Suprapubic skin (tissue), 4 donors: ENCODE results near the gene ATXN7L2. TPM values are rescaled to one million over a fixed set of nuclear protein-coding genes. Genes with fewer than 3 reads are reported as not detected.

Experiments
- DNase-seq, 2 donors: peaks; one replicate each; pipeline ENCODE4 v3.0.0-alpha.2; 2019; ENCODE audit warnings: low spot score in 2 of 2
- H3K27ac ChIP-seq: fragments of 200-600 bp; sonication (generic); one replicate; pipeline ENCODE4 v1.5.1; 2019
- H3K27me3 ChIP-seq: fragments of 200-600 bp; sonication (generic); one replicate; pipeline ENCODE4 v1.5.1; 2019
- H3K36me3 ChIP-seq: fragments of 200-600 bp; sonication (generic); one replicate; pipeline ENCODE4 v1.5.1; 2019
- H3K4me1 ChIP-seq: fragments of 200-600 bp; sonication (generic); one replicate; pipeline ENCODE4 v1.5.1; 2019
- H3K4me3 ChIP-seq: fragments of 200-600 bp; sonication (generic); one replicate; pipeline ENCODE4 v1.5.1; 2019; ENCODE audit warnings: mild to moderate bottlenecking
- H3K9me3 ChIP-seq: fragments of 200-600 bp; sonication (generic); one replicate; pipeline ENCODE4 v1.5.1; 2019
- EP300 ChIP-seq: sonication (generic); formaldehyde crosslinking; IDR thresholded peaks from one replicate; pipeline ENCODE4 v1.6.1; 2017; ENCODE audit warnings: antibody characterized with exemption
- POLR2A ChIP-seq, 2 donors: fragments of 450-650 bp; IDR thresholded peaks; one replicate each; pipeline ENCODE4 v1.6.1; 2017; ENCODE audit warnings: antibody characterized with exemption in 2 of 2, mild to moderate bottlenecking in 2 of 2, moderate library complexity in 2 of 2
- POLR2AphosphoS5 ChIP-seq, 3 donors: sonication (generic); formaldehyde crosslinking; IDR thresholded peaks; one replicate each; pipeline ENCODE4 v1.6.1; 2017; ENCODE audit warnings: antibody characterized with exemption in 3 of 3
- WGBS: methylation state at CpG from one replicate; pipeline ENCODE4 v1.1.5; 2018; 5-methylcytosine and 5-hydroxymethylcytosine counted together
- total RNA-seq, 4 donors: library from RNA; depleted of rRNA; stranded (reverse); fragments of >200 nt; gene quantifications; one replicate each; pipeline ENCODE4 v1.1.0, GENCODE V29; 2016
- TF ChIP-seq, protein P1 (sequence below), 2 donors: fragments of 200-600 bp in 1 of 2; fragments of 450-650 bp in 1 of 2; sonication (generic) in 1 of 2; IDR thresholded peaks; one replicate each; pipeline ENCODE4 v1.5.1; 2016 to 2019; ENCODE audit warnings: antibody characterized with exemption in 2 of 2, mild to moderate bottlenecking in 1 of 2, moderate library complexity in 1 of 2

ATXN7L2 gene
- total RNA-seq, 4 donors from 2014 or later, result 5.1 to 8.4 (median 7.2) TPM

DNA sequence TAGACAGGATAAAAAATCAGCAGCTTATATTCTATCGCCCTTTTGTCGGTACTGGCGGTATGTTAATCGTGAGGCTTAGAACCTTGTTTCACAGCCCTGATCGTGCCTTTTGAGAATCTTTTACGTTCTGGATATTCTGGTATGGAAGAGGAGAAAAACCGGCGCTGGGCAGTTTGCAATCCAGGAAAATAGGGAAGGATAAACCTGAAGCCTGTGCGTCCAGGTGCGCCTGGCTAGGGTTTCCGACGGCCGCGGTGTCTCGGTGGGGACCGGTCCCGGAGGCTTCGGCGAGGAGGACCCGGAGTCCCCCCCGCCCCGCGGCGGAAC is 17.6 kb upstream of the ATXN7L2 start:
- Histone ChIP-seq H3K9me3 (no peaks in the 10 kb centered on the region), H3K27ac (no peak overlapping the region), H3K27me3 (peaks cover 78% of the 10 kb centered on the region), H3K4me3 (peak overlapping the region; percentile 57), H3K36me3 (no peaks in the 10 kb centered on the region), H3K4me1 (peaks cover 11% of the 10 kb centered on the region)
- WGBS, result 7% methylated on average over 24 of the region's 24 CpGs
- TF ChIP-seq POLR2A (IDR thresholded peaks at IDR 0.05) (no peak), POLR2AphosphoS5 (IDR thresholded peaks at IDR 0.05) (no peak), EP300 (no peak)
- TF ChIP-seq, protein P1, sequence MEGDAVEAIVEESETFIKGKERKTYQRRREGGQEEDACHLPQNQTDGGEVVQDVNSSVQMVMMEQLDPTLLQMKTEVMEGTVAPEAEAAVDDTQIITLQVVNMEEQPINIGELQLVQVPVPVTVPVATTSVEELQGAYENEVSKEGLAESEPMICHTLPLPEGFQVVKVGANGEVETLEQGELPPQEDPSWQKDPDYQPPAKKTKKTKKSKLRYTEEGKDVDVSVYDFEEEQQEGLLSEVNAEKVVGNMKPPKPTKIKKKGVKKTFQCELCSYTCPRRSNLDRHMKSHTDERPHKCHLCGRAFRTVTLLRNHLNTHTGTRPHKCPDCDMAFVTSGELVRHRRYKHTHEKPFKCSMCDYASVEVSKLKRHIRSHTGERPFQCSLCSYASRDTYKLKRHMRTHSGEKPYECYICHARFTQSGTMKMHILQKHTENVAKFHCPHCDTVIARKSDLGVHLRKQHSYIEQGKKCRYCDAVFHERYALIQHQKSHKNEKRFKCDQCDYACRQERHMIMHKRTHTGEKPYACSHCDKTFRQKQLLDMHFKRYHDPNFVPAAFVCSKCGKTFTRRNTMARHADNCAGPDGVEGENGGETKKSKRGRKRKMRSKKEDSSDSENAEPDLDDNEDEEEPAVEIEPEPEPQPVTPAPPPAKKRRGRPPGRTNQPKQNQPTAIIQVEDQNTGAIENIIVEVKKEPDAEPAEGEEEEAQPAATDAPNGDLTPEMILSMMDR (IDR thresholded peaks at IDR 0.05), result no peak
- DNase-seq, result no peak

DNA sequence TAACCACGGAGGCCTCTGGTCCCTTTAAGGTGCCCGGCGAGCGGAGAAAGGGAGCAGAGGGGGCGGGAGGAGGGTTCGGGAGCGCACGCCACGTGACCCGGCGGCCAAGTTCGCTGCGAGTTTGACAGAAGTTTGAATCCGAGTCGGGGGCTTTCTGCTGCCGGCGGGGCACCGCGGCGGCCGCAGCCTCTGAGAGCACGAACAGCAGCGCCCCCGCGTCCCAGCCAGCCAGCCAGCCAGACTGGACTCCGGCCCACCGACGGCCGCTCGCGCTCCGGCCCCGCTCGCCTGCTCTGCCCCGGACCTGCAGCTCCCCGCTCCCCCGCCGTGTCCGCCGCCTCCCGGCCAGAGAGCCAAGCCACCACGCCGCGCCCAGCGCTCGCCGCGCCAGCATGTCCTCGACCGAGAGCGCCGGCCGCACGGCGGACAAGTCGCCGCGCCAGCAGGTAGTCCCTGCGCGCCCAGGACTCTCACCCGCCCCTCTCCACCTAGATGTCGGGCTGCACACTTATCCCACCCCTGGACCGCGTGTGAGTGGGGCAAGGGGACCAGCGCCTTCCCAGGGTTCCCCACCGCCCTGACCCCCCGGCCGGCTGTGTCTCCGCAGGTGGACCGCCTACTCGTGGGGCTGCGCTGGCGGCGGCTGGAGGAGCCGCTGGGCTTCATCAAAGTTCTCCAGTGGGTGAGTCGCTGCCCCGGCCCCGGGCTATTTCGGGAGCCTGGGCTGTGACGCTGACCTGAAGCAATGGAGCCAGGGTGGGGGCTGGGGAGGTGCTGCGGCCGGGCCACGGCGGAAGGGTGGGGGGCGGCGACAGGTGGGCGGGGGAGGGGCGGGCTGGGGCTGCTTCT is 17.0 kb upstream of the ATXN7L2 start, which contains the start of gene SYPL2:
Gene SYPL2, plus strand, starts transcription at position 95 of the 849 bp plus-strand sequence. Its CDS starts 298 bp downstream, at position 393.
- peaks cover 76% of the 10 kb centered on the region for H3K27me3 ChIP-seq
- H3K9me3 ChIP-seq, result no peaks in the 10 kb centered on the region
- DNase-seq, result no peak
- no peak within 1 kb of the TSS for H3K27ac ChIP-seq
- TF ChIP-seq POLR2AphosphoS5 (IDR thresholded peaks at IDR 0.05) (no peak), EP300 (no peak), POLR2A (IDR thresholded peaks at IDR 0.05) (no peak)
- TF ChIP-seq, protein P1 (IDR thresholded peaks at IDR 0.05), result no peak
- H3K4me3 ChIP-seq, result peak within 1 kb of the TSS; percentile 57
- H3K4me1 ChIP-seq, result peaks cover 11% of the 10 kb centered on the region
- 0% methylated on average over 1 of the region's 88 CpGs for whole genome bisulfite sequencing
- no peaks in the 10 kb centered on the region for H3K36me3 ChIP-seq

DNA sequence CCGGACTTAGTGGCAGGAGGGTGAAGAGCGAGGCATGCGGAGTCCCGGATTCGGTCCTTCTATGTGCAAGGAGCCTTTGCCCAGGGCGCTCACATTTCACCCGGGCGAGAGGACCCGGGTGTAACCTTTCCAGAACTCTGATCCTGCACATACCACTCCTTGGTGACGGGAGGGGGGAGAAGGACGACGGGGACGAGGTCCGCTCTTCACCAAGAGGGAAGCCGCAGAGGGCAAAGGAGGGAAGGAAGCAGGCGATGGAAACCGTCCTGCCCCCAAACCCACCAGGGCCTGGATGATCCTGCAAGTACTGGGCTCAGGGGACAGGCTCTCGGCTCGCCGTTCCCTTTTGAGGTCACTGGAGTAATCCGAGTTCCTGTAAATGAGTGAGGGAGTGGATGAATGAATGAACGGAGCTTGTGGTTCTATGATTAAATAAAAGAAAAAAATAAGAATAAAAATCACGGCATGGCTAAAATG is 16.4 kb upstream of the ATXN7L2 start:
- Histone ChIP-seq H3K4me3 (peak overlapping the region; percentile 57), H3K27ac (no peak overlapping the region)

DNA sequence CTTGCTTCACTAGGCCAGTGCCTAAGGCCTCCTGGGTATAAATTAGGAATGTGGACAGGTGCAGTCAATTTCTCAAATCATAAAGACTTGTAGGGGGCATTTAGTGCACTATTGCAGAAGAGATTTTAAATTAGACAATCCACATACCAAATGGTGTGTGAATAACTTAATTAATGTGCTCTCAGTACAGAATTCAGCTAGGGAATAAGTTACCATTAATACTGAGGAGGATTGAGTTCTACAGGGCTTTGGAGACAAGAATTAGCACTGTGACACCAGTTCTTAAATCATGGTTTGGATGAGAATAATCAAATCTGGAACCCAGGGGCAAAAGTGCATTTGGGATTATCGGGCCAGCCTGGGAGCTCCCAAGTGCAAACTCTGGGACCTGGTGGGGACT is 15.6 kb upstream of the ATXN7L2 start:
- no peaks in the 10 kb centered on the region for H3K36me3 ChIP-seq
- no peak overlapping the region for H3K4me3 ChIP-seq
- TF ChIP-seq, protein P1 (IDR thresholded peaks at IDR 0.05), result no peak
- no peak for TF ChIP-seq POLR2A (IDR thresholded peaks at IDR 0.05)
- TF ChIP-seq POLR2AphosphoS5 (IDR thresholded peaks at IDR 0.05), result no peak
- H3K27me3 ChIP-seq, result peaks cover 76% of the 10 kb centered on the region
- H3K27ac ChIP-seq, result no peak overlapping the region
- peaks cover 11% of the 10 kb centered on the region for H3K4me1 ChIP-seq
- DNase-seq, result no peak
- 100% methylated on average over 1 of the region's 1 CpG for WGBS
- H3K9me3 ChIP-seq, result no peaks in the 10 kb centered on the region

More for the DNA sequence above, 16.4 kb upstream of the ATXN7L2 start:
- no peaks in the 10 kb centered on the region for H3K36me3 ChIP-seq
- 29% methylated on average over 21 of the region's 23 CpGs for WGBS
- peaks cover 78% of the 10 kb centered on the region for H3K27me3 ChIP-seq
- no peak for DNase-seq
- H3K4me1 ChIP-seq, result peaks cover 11% of the 10 kb centered on the region
- TF ChIP-seq POLR2A (IDR thresholded peaks at IDR 0.05) (no peak), EP300 (no peak), POLR2AphosphoS5 (IDR thresholded peaks at IDR 0.05) (no peak)
- TF ChIP-seq, protein P1 (IDR thresholded peaks at IDR 0.05), result no peak
- H3K9me3 ChIP-seq, result no peaks in the 10 kb centered on the region

DNA sequence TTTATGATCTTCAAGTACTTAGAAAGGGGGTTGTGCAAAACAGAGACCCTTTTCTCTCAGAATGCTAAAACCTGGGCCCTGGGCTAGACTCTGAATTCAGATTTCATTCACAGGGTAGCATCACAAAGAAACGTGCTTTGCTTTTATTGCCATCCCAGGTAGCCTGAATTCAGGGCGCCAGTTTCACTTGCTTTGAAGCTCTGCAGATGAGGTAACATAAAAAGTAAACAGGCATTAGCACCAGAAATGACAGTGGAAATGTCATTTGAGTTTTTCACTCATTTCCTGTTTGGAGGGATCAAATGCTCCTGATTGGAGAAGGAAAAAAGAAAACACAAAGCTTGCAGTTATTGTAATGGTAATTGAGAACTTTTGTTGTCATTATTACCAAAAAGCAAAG is 14.8 kb upstream of the ATXN7L2 start:
- Histone ChIP-seq H3K9me3 (no peaks in the 10 kb centered on the region), H3K36me3 (no peaks in the 10 kb centered on the region), H3K27me3 (peaks cover 67% of the 10 kb centered on the region), H3K27ac (no peak overlapping the region), H3K4me1 (peaks cover 11% of the 10 kb centered on the region), H3K4me3 (no peak overlapping the region)
- TF ChIP-seq, protein P1 (IDR thresholded peaks at IDR 0.05), result no peak
- TF ChIP-seq POLR2AphosphoS5 (IDR thresholded peaks at IDR 0.05) (no peak), EP300 (no peak), POLR2A (IDR thresholded peaks at IDR 0.05) (no peak)
- no peak for DNase-seq
- 14% methylated on average over 2 of the region's 2 CpGs for WGBS
